ENCODE measurements around the gene AHRR. TPM values are rescaled to one million over a fixed set of nuclear protein-coding genes. Genes with fewer than 3 reads are reported as not detected.

Gene AHRR
- total RNA-seq, 2 donors from 2014 or later = 0.12 to 0.30 TPM

DNA sequence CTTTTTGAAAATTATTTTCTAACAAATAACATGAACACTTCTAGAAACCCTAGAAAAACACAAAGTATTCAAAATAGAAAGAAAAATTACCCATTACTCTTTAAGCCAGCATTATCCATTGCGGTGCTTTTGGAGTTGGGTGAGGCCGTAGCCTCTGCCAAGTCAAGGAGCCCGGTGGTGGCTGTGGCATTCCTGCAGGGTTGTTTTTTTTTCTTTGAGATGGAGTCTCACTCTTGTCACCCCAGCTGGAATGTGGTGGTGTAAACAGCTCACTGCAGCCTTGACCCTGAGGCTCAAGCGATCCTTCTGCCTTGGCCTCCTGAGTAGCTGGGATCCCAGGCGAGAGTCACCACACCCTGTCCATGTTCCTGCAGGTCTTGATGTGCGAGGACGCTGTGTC is 8.2 kb upstream of the AHRR start:
- H3K4me3 ChIP-seq = no peak overlapping the region
- H3K27ac ChIP-seq = no peak overlapping the region
- no peaks in the 10 kb centered on the region for H3K27me3 ChIP-seq
- H3K36me3 ChIP-seq = peaks cover 37% of the 10 kb centered on the region
- TF ChIP-seq, protein P1, sequence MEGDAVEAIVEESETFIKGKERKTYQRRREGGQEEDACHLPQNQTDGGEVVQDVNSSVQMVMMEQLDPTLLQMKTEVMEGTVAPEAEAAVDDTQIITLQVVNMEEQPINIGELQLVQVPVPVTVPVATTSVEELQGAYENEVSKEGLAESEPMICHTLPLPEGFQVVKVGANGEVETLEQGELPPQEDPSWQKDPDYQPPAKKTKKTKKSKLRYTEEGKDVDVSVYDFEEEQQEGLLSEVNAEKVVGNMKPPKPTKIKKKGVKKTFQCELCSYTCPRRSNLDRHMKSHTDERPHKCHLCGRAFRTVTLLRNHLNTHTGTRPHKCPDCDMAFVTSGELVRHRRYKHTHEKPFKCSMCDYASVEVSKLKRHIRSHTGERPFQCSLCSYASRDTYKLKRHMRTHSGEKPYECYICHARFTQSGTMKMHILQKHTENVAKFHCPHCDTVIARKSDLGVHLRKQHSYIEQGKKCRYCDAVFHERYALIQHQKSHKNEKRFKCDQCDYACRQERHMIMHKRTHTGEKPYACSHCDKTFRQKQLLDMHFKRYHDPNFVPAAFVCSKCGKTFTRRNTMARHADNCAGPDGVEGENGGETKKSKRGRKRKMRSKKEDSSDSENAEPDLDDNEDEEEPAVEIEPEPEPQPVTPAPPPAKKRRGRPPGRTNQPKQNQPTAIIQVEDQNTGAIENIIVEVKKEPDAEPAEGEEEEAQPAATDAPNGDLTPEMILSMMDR (IDR thresholded peaks at IDR 0.05) = no peak
- DNase-seq (ENCODE audit: low spot score) = no peak
- H3K9me3 ChIP-seq = no peaks in the 10 kb centered on the region
- no peaks in the 10 kb centered on the region for H3K4me1 ChIP-seq

DNA sequence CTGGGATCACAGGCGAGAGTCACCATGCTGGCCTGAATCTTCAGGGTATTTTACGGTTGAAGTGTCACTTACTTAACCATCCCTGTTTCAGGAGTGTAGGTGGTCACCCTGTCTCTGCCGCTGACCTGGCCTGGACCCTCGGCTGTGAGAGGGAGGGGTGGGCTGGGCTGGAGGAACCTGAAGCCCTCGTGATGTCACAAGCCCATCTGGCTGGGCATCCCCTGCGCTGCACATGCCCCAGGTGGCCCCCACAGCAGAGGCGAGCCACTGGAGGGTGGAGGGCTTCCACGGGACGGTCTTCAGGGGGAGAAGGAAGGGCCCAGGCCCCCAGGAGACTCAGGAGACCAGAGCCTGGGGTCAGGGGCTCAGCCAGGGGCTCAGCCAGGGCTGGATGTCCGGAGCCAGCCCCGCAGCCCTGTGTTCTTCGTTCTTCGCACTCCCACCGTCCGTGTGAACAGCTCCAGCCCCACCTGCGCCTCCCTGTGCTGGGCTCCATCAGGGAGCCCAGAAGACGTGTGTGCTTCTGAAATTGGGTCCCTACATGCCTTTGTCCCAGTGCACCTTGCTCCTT is 7.6 kb upstream of the AHRR start:
- H3K36me3 ChIP-seq = peaks cover 31% of the 10 kb centered on the region

DNA sequence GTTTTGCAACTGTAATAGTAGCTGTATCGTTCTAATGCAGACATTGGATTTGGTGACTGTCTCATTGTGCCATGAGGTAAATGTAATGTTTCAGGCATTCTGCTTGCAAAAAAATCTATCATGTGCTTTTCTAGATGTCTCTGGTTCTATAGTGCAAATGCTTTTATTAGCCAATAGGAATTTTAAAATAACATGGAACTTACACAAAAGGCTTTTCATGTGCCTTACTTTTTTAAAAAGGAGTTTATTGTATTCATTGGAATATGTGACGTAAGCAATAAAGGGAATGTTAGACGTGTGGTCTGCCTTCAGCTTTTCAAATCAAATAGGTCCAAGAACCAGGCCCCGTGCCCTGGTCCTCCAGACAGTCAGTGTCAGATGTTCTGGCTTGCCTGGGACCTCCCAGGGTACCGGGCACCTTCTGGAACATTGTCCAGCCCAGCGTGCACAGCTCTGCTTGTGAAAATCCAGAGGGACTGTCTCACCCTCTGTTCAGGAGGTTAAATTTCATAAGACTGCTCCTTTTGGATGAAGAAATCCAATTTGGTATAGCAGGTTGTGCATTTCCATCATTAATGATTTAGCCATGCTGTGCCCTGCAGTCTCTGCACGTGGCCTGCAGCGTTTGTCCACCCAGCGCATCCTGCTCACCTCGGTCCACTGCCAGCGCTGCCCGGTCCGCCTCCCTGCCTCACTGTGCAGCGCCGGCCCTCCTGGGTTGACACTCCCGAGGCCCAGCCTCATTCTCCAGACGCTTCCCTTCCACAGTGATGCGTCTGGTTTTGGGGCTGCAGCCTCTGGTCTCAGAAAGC is 6.6 kb upstream of the AHRR start:
- TF ChIP-seq, protein P1 (IDR thresholded peaks at IDR 0.05) = no peak
- peaks cover 31% of the 10 kb centered on the region for H3K36me3 ChIP-seq

More for the DNA sequence above, 7.6 kb upstream of the AHRR start:
- TF ChIP-seq, protein P1 (IDR thresholded peaks at IDR 0.05) = no peak
- Histone ChIP-seq H3K27me3 (no peaks in the 10 kb centered on the region), H3K4me3 (no peak overlapping the region), H3K4me1 (no peaks in the 10 kb centered on the region), H3K27ac (no peak overlapping the region), H3K9me3 (no peaks in the 10 kb centered on the region)
- DNase-seq (ENCODE audit: low spot score) = no peak

DNA sequence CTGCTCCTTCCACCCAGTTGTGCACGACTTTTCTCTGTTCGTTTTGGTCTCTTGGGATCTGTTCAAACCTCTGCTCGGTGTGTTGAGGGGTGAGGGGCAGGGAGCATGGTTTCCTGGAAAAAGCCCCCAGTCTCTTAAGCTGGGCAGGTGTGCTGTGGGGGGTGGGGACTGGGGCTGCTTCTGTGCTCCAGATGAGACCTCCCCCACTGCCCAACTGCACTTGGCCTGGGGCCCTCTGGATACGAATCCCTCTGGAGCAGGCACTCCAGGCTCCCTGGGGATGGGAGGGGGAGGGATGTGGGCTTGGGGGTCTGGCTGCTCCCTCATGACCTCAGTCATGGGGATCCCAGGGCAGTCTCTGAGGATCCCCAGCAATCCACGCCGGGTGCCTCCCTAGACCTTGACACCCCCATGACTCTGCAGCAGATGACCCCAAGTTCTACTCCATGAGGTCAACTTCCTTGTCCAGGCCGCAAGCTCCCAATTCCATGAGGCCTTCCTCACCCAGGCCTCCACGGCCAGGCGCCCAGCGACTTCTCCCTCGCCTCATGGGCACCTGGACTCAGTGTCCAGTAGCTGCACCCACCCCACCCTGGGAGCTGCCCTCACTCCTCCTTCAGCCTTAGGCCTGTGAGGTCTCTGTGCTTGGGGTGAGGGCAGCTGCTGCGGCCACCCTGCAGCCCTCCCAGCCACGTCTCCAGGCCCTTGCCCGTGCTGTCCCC is 5.9 kb upstream of the AHRR start:
- TF ChIP-seq, protein P1 (IDR thresholded peaks at IDR 0.05) = no peak
- Histone ChIP-seq H3K4me1 (peaks cover 0 to 5% of the 10 kb centered on the region in 2 donors), H3K36me3 (peaks cover 31% of the 10 kb centered on the region)

More for the DNA sequence above, 6.6 kb upstream of the AHRR start:
- H3K4me3 ChIP-seq = no peak overlapping the region
- DNase-seq (ENCODE audit: low spot score) = no peak
- no peak overlapping the region for H3K27ac ChIP-seq
- no peaks in the 10 kb centered on the region for H3K4me1 ChIP-seq
- H3K9me3 ChIP-seq = no peaks in the 10 kb centered on the region
- no peaks in the 10 kb centered on the region for H3K27me3 ChIP-seq

DNA sequence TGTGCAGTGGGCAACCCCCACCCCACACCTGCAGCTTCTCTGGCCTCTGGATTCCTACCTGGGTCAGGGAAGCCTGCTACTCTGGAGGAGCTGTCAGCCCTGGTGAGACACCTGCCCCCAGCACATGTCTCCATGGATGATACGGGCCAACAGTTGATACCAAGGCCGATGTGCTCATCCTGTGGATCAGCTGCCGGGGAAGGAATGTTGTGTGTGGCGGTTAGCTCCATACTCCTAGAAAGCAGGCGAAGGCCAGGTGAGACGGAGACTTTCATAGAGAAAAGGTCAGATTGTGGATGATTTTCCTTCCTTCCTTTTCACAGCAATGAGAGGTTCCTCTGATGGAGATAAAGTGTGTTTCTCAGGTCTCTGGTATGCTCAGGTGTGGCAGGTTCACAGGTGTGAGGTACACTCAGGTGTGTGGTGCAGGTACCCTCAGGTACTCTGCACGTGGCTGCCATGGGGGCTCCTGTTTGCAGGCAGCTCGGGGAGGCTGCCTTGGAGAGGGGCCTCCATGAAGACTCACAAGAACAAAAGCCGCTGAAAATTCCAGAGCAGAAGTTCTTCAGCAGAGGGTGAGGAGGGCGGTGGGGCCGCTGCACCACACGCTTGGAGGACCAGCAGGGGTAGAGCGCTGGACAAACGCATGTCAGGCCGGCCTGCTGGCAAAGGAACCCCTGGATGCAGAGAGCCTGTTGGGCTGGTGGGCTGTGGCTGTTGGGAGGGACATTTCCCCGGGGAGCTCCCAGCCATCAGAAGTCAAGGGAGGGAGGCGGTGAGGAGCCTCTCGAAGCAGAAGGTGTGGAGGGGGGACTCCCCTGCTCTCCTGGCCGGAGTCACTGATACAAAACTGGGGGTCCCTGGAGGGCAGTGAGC is 5.1 kb upstream of the AHRR start:
- Histone ChIP-seq H3K27me3 (peaks cover 10 to 13% of the 10 kb centered on the region in 2 donors), H3K27ac (no peak overlapping the region), H3K4me1 (peaks cover 0 to 12% of the 10 kb centered on the region in 2 donors), H3K9me3 (no peaks in the 10 kb centered on the region), H3K4me3 (no peak overlapping the region), H3K36me3 (peaks cover 26% of the 10 kb centered on the region)
- no peak for DNase-seq (ENCODE audit: low spot score)
- TF ChIP-seq, protein P1 (IDR thresholded peaks at IDR 0.05) = no peak

More for the DNA sequence above, 5.9 kb upstream of the AHRR start:
- H3K27me3 ChIP-seq = peaks cover 4 to 6% of the 10 kb centered on the region in 2 donors
- H3K4me3 ChIP-seq = no peak overlapping the region
- H3K9me3 ChIP-seq = no peaks in the 10 kb centered on the region
- DNase-seq (ENCODE audit: low spot score) = no peak
- no peak overlapping the region for H3K27ac ChIP-seq
